Activated CD8-positive, alpha-beta T cell treated with anti-CD3 and anti-CD28 coated beads, Interleukin-2, amount 10 ng/mL, durations not matched to agents 7 days and 5 days (primary cell): Measurements from ENCODE around the gene PYGO2. TPM values are rescaled to one million over a fixed set of nuclear protein-coding genes. Genes with fewer than 3 reads are reported as not detected.
"Not testable (repeated sequence)": the region's sequence is repeated elsewhere in the genome, so short reads cannot be mapped to it uniquely, and the experiment has no call there.

Experiments
- ATAC-seq: fragments of 150-1000 bp; cut with Tn5 transposase; one replicate; pipeline ENCODE4 v1.10.0; 2021; ENCODE audit warnings: moderate library complexity
- CTCF ChIA-PET: fragments of 350-600 bp; sonication (Branson Sonifier 250); formaldehyde crosslinking; loops from one replicate; lab custom pipeline; 2021; ENCODE audit warnings: antibody characterized with exemption; lab: Charles Lee
- POLR2A ChIA-PET: fragments of 350-600 bp; sonication (Branson Sonifier 250); formaldehyde crosslinking; loops from one replicate; lab custom pipeline; 2021; ENCODE audit warnings: antibody characterized with exemption; lab: Charles Lee
- DNase-seq: peaks from one replicate; pipeline ENCODE4 v3.0.0-alpha.2; 2020
- H3K27ac Mint-ChIP-seq: one replicate; pipeline ENCODE4 v1.8.0; 2021; ENCODE audit warnings: mild to moderate bottlenecking, mixed read lengths
- H3K27me3 Mint-ChIP-seq: one replicate; pipeline ENCODE4 v1.8.0; 2021; ENCODE audit warnings: low read depth, mixed read lengths
- H3K36me3 Mint-ChIP-seq: one replicate; pipeline ENCODE4 v1.8.0; 2021; ENCODE audit warnings: low read depth, mixed read lengths
- H3K4me1 Mint-ChIP-seq: one replicate; pipeline ENCODE4 v1.8.0; 2021; ENCODE audit warnings: low read depth, mixed read lengths
- H3K4me3 Mint-ChIP-seq: one replicate; pipeline ENCODE4 v1.8.0; 2021; ENCODE audit warnings: mild to moderate bottlenecking, mixed read lengths
- H3K9me3 Mint-ChIP-seq: one replicate; pipeline ENCODE4 v1.8.0; 2022; ENCODE audit warnings: mixed read lengths; ENCODE audit not compliant: insufficient read depth
- total RNA-seq, 2 experiments: library from RNA; stranded (reverse); gene quantifications; one replicate each; pipeline ENCODE4 v1.2.3, GENCODE V29; 2021

Gene PYGO2
- total RNA-seq, 2 experiments from 2014 or later = 40.2 to 43.9 TPM

DNA sequence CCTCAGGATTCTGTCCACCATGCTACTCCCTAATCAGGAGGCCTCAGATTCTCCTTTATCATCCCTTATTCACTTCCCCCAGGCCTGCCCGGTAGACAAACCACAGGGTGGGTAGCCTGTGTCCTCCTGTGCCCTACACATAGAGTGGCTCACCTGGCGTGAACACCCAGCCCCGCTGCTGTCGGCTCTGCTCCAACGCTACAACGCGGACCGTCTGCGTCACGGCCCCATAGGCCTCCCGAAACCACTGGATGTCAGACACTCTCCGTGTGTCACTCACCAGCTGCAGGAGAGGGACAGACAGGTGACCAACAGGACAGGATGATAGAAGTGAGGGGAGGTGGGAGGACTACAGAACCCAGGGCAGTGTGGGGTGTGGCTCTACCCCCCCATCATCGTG, 35.4 kb downstream of the PYGO2 start:
- peaks cover 19% of the 10 kb centered on the region for H3K4me1 Mint-ChIP-seq
- no peak overlapping the region for H3K4me3 Mint-ChIP-seq
- H3K9me3 Mint-ChIP-seq = no peaks in the 10 kb centered on the region
- no peak for ATAC-seq
- peaks cover 55% of the 10 kb centered on the region for H3K36me3 Mint-ChIP-seq
- POLR2A ChIA-PET = interaction anchor here (2.5 kb wide), 1 partner anchor 10 kb away, joined by 12 read pairs; the partner anchor contains the start of gene PMVK
- H3K27me3 Mint-ChIP-seq = no peaks in the 10 kb centered on the region
- H3K27ac Mint-ChIP-seq = peak overlapping the region; percentile 86
- DNase-seq = no peak
- CTCF ChIA-PET = interaction anchor here (1.5 kb wide), 1 partner anchor 10 kb away, joined by 7 read pairs; the partner anchor contains the start of gene PMVK

DNA sequence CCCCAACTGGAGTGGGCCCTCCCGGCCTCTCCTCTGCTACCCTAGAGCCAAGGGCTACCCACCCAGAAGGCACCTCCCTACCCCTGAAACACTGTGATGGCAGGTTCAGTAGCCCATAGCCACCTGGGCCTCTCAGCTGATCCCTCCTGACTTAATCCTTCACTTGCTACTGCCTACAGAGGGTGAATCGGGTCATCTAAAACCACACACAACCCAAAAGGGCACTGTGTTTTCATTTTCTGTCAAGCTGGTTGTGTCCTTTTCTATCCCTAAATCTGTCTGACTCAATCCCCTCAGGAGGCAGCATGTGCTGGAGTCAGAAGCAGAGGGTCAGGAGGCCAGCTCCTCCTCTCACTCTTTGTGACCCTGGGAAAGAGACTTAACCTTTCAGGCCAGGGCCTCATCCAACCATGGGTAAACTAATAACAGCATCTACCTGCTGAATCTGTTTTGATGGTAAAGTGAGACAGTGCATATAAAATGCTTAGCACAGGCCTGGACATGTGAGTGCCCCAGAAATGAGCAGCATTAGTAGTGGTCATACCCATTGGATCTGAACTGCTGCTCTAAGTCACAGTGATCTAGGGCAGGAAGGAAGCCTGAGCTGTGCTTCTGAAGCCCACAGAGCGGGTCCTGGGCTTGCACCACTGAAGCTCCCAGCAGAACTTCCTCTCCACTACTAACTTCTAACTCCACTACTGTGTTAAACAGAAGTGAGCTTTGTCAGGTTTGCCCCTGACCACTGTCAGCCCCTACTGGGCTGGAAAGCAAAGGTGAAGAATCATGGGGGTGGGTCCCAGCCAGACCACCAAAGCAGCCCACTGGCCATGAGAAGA, 36.0 kb downstream of the PYGO2 start:
- POLR2A ChIA-PET = interaction anchor here (2.5 kb wide), 1 partner anchor 11 kb away, joined by 12 read pairs; the partner anchor contains the start of gene PMVK
- DNase-seq (no peak), ATAC-seq (no peak)
- Mint-ChIP-seq H3K27me3 (no peaks in the 10 kb centered on the region), H3K36me3 (peaks cover 52% of the 10 kb centered on the region), H3K4me1 (peaks cover 19% of the 10 kb centered on the region), H3K4me3 (no peak overlapping the region), H3K27ac (peak overlapping the region; percentile 86), H3K9me3 (no peaks in the 10 kb centered on the region)
- CTCF ChIA-PET = interaction anchor here (1.5 kb wide), 1 partner anchor 11 kb away, joined by 7 read pairs; the partner anchor contains the start of gene PMVK

DNA sequence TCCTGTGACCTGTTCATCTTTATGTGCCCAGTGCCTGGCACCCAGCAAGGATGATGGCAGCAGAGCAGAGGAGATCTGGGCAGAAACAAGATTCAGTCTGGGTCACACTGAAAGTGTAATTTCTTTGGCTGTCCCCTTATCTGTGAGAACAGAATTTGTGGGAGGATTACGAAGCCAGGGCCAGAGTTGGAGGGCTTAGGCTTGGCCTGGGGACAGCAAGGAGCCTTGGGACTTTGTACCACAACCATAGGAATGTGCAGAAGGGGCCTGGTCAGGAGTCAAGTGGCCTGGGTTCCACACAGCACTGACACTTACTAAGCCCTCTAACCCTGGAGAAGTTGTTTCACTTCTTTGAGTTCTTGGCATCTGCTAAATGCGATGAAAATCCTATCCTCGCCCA, 37.9 kb downstream of the PYGO2 start:
- Mint-ChIP-seq H3K36me3 (peaks cover 44% of the 10 kb centered on the region), H3K9me3 (no peaks in the 10 kb centered on the region), H3K4me3 (no peak overlapping the region), H3K27me3 (no peaks in the 10 kb centered on the region), H3K4me1 (peaks cover 19% of the 10 kb centered on the region), H3K27ac (no peak overlapping the region)
- no peak for ATAC-seq
- ChIA-PET POLR2A (no interaction called here), CTCF (no interaction called here)
- no peak for DNase-seq

DNA sequence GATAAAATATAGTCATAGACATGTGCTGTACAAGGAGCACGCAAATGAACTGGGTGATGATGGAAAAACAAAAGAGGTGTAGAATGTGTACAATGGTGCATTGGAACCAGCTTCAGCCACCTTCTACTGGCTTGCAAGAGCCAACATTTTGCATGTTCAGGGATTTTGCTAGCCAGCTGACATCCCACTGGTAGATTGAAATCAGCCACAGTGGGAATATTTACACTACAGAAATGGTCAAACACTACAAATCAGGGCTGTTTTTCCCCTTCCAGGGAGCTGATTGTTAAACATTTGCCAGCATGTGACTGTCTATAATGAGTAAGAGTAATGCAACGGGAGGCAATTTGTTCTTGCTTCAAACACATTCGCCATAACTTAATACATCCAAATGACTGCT, 48.3 kb downstream of the PYGO2 start:
- Mint-ChIP-seq H3K27ac (no peak overlapping the region), H3K36me3 (peaks cover 16% of the 10 kb centered on the region), H3K27me3 (peaks cover 3% of the 10 kb centered on the region), H3K9me3 (peaks cover 5% of the 10 kb centered on the region), H3K4me1 (no peaks in the 10 kb centered on the region), H3K4me3 (no peak overlapping the region)
- ChIA-PET CTCF (interaction anchor here (1.0 kb wide), 1 partner anchor 8 kb away, joined by 3 read pairs; no protein-coding TSS in a partner anchor), POLR2A (no interaction called here)
- DNase-seq (no peak), ATAC-seq (no peak)

DNA sequence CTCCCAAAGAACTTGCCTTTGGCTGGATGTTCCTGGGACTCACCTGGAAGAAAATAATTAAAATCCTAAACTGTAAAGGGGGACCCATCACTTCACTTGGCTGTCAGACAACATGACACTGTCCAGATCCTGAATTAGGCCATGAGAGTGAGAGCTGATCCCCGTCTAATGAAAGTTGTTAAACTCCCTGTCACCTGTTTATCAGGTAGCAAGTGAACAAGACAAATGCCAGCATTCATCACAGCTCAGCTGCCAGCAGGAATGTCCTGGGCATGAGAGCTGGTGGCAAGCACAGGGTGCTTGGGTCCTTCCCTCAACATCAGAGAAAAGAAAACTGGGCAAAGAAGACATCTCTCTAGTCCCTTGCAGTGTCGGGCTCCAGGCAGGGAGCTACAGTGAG, 48.8 kb downstream of the PYGO2 start:
- no peak overlapping the region for H3K4me3 Mint-ChIP-seq
- POLR2A ChIA-PET = interaction anchor here (1.0 kb wide), 1 partner anchor 23 kb away, joined by 3 read pairs; no protein-coding TSS in a partner anchor

DNA sequence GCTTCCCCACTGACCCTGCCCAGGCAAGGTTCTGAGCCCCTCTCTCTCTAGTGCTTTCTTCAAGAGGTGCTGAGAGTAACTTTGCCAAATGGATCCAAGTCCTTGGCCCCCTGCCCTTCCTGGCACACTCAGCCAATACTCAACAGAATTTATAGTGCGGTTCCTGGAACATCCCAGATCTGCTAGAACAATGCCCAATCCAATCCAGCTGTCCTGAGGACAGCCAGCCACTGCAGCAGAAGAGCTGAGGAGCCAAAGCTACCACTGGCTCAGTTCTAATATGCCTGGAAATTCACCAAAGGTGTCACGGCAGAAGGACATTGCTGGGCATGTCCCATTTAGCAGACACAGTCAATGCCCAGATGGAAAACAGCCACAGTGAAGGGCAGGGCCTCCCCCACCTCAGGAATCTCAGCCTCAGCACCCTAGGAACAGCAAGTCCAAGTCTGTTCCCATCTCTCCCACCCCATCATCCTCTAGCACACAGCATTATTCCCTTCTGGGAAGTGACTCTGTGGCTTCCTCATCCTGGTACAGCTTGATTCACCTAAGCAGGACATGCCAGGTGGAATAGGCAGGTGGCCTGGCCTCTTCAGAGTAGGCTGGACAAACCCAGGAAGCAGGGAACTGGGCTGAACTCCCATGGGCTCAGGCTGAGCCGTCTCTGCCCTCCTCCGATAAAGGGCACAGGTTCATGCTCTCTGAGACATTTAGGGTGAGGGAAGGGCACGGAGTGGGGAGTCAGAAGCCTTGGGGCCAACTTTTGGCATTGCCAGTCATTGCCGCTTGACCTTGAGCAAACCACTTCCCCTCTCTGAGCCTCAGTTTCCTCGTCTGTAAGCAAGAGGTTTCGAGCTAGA, 49.7 kb downstream of the PYGO2 start:
- POLR2A ChIA-PET = interaction anchor here (1.0 kb wide), 1 partner anchor 24 kb away, joined by 3 read pairs; no protein-coding TSS in a partner anchor
- peaks cover 5% of the 10 kb centered on the region for H3K9me3 Mint-ChIP-seq
- H3K4me1 Mint-ChIP-seq = no peaks in the 10 kb centered on the region
- DNase-seq (no peak), ATAC-seq (no peak)
- no peak overlapping the region for H3K27ac Mint-ChIP-seq
- H3K27me3 Mint-ChIP-seq = peaks cover 3% of the 10 kb centered on the region
- H3K4me3 Mint-ChIP-seq = no peak overlapping the region
- CTCF ChIA-PET = no interaction called here
- peaks cover 15% of the 10 kb centered on the region for H3K36me3 Mint-ChIP-seq

More for the DNA sequence above, 48.8 kb downstream of the PYGO2 start:
- H3K27ac Mint-ChIP-seq = no peak overlapping the region
- DNase-seq (no peak), ATAC-seq (no peak)
- H3K9me3 Mint-ChIP-seq = peaks cover 5% of the 10 kb centered on the region
- H3K27me3 Mint-ChIP-seq = peaks cover 3% of the 10 kb centered on the region
- H3K4me1 Mint-ChIP-seq = no peaks in the 10 kb centered on the region
- CTCF ChIA-PET = interaction anchor here (1.0 kb wide), 1 partner anchor 8 kb away, joined by 3 read pairs; no protein-coding TSS in a partner anchor
- peaks cover 16% of the 10 kb centered on the region for H3K36me3 Mint-ChIP-seq

DNA sequence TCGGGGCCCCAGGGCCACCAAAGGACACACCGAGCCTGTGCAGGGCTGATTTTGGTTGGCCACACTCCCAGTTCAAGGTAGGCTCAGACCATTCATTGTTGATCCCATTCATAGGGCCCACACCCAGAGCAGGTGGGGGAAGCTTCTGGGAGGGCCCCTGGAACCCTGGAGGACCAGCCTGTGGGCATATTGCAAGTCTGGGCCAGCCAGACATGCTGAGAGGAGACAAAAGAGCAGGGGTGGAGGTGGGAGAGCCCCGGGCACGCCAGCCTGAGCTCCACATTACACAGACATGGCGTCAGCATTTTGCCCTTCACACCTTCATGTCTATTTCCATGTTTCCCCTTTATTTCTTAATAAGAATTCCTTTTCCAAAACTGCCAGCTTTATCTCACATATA, 50.7 kb downstream of the PYGO2 start:
- DNase-seq (no peak), ATAC-seq (no peak)
- CTCF ChIA-PET = interaction anchor here (1.1 to 1.2 kb wide), 2 partner anchors 33 to 241 kb away, joined by 3 read pairs; no protein-coding TSS in a partner anchor
- Mint-ChIP-seq H3K9me3 (no peaks in the 10 kb centered on the region), H3K36me3 (peaks cover 5% of the 10 kb centered on the region), H3K27me3 (peaks cover 3% of the 10 kb centered on the region), H3K4me1 (no peaks in the 10 kb centered on the region), H3K27ac (no peak overlapping the region), H3K4me3 (no peak overlapping the region)
- POLR2A ChIA-PET = no interaction called here

DNA sequence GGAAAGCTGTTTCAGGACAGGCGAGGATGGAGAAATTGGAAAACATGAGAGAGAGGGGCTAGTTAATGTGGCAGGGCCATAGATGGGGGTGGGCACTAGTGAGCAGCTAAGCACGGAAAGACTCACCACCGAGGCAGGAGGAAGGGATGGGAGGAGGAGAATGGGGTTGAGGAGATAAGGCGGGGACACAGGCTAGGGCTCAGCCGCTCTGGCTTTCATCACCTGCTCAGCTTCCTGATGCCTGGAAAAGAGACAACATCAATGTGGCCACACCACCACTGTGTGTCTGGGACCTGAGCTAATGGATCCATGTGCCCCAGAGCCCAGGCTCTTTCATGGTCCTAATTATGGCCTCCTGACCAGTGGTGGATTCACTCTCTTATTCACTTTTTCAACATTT, 52.6 kb downstream of the PYGO2 start:
- DNase-seq = no peak
- ChIA-PET CTCF (no interaction called here), POLR2A (no interaction called here)
- no peak for ATAC-seq
- peaks cover 3% of the 10 kb centered on the region for H3K27me3 Mint-ChIP-seq
- H3K9me3 Mint-ChIP-seq = no peaks in the 10 kb centered on the region
- no peaks in the 10 kb centered on the region for H3K36me3 Mint-ChIP-seq
- H3K4me1 Mint-ChIP-seq = no peaks in the 10 kb centered on the region
- no peak overlapping the region for H3K4me3 Mint-ChIP-seq
- H3K27ac Mint-ChIP-seq = no peak overlapping the region

DNA sequence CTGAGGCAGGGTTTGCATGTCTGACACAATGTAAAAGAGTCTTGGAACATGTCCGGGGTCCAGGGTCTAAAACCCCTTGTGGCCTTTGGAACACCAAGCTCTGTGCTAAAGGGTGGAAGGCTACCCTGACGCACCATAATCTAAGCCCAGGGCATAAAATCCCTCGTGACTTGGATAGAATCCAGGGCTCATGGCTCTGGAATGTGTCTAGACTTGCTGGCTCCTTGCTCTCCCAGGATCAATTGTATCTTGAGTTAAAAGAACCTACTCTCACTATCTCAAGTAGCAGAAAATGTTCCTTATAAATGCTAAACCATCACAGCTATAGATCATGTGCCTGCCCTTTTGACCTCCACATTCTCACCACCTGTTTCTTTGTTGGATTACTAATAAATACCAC, 53.5 kb downstream of the PYGO2 start:
- CTCF ChIA-PET, H3K9me3 Mint-ChIP-seq, DNase-seq, H3K27ac Mint-ChIP-seq, H3K4me1 Mint-ChIP-seq, POLR2A ChIA-PET, ATAC-seq, H3K36me3 Mint-ChIP-seq, H3K4me3 Mint-ChIP-seq, H3K27me3 Mint-ChIP-seq: not testable (repeated sequence)
